CD4-positive, alpha-beta T cell treated with Interleukin-6 at 100 ng/mL for 8 hours (primary cell): ENCODE results near the gene KLK14.

Experiments used
- DNase-seq: peaks from one replicate; pipeline ENCODE4 v3.0.0-alpha.2; 2020; ENCODE audit warnings: mixed read lengths, low spot score

The KLK14 gene

DNA sequence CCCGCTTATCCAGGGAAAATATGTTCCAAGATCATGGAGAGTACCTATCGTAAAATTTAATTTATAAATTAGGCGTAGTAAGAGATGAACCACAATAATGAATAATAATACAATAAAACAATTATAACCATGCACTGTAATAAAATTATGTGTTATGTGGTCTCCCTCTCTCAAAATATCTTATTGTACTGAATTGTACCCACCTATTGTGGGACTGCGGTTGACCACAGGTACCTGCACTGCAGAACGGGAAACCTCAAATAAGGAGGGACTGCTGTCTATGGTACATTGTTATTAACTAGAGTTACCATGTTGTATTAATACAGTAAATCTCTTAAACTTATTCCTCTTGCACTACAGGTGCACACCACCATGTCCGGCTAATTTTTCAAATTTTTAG lies 42.5 kb downstream of the KLK14 start:
- no peak for DNase-seq

GRCh38 chr19:51036519-51036918 lies 46.2 kb downstream of the KLK14 start:
- DNase-seq: no peak

DNA sequence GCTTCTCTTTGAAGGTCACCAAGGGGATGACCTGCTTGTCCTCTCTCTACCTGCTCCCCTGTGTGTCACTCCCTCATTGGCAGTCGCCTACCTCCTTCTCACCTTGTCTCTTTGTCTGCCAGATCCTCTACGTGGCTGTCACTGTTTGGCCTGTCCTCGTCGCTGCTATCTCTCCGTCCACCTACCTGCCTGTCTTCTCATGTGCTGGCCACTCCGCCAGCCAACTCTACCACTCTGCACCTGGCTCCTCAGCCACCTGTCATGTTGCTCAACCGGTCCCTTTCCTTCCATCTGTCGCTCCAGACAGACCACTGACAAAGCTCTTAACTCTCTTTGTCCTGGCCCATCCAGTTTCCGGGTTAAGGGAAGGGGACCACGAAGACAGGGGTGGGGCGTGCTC lies 48.0 kb downstream of the KLK14 start, which contains the start of gene KLK12:
TSS of gene KLK12 (minus strand) at position 299 of the 400 bp plus-strand sequence. CDS start 381 bp downstream, outside the sequence.
- DNase-seq: no peak

DNA sequence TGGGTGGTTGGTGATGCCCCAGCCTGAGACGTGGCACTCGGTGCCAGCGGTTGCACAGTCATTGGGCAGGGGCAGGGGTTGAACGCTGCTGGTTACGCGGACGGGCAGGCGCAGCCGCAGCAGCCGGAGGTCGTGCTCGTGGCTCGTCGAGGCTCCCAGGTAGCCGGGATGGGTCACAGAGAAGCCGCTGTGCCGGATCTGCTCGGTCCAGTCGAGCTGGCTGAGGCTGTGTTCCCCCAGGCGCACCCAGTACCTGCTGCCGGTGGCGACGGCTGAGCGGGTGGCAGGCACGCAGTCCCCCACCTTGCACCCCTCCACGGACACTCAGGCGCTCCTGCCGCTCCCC lies 50.8 kb downstream of the KLK14 start:
- DNase-seq: no peak

DNA sequence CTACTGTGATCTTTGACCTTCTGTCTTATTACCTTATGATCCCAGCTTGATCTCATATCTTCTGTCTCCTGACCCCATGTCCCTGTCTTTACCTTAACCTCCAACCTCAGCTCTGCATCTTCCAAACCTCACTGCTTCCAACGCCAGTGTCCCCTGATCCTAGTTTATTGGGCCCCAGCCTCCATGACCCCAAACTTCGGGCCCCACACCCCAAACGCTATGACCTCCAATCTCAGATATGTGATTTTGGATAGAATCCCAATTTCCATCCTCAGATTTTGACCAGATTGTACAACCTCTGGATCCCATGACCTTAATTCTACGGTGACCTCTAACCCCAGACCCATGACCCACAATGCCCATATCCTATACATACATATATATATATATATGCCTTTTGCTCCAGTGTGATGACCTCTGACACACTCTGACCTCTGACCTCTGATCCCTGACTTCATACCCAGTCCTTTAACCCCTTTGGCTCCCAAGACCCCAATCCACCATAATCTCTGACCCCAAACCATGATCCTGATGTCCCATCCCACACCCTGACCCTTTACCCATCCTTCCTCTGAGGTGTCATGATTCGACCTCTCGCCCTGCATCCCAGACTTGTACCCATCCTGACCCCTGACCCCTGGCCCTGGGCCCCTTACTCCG lies 51.3 kb downstream of the KLK14 start:
- DNase-seq: no peak

- no peak for DNase-seq
Measured at GRCh38 chr19:51030631-51031030, 52.1 kb downstream of the KLK14 start.

DNA sequence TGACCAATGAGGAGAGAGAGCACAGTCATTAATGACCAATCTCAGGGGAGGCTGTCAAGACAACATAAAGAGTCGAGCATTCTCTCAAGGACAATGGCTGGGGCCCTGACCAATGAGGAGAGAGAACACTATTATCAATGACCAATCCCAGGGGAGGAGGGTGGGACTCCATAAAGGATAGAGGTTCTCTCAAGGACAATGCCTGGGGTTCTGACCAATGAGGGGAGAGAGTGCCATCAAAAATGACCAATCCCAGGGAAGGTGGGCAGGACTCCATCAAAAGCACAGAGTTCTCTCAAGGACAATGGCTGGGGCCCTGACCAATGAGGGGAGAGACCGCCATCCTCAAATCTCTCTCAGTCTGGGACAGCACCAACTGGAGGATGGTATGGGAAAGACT lies 53.0 kb downstream of the KLK14 start:
- no peak for DNase-seq
